Pancreas (tissue), 10 donors: ENCODE results near the gene ANKS1A. TPM values are rescaled to one million over a fixed set of nuclear protein-coding genes. Genes with fewer than 3 reads are reported as not detected.
A peak's percentile ranks its signal among the peaks of the same experiment; 100 is the strongest.

Experiments used
- ATAC-seq, 4 donors: fragments of 200-7000 bp; cut with Tn5 transposase; one replicate each; pipeline versions ENCODE4 v1.8.0 to v1.9.1; 2020; ENCODE audit warnings: mild to moderate bottlenecking in 4 of 4, moderate library complexity in 4 of 4
- DNase-seq, 6 donors: peaks; one replicate each; pipeline ENCODE4 v3.0.0-alpha.2; 2020
- FAIRE-seq: peaks from 2 replicates; lab custom pipeline; 2012; peaks lifted over from hg19 to GRCh38; lab: Jason Lieb, UNC
- H3K27ac ChIP-seq, 4 donors: fragments of 200-600 bp; sonication (generic); 1 replicate in 3 of 4; 2 replicates in 1 of 4; pipeline versions ENCODE4 v1.5.0 to v1.8.0; 2020
- H3K27me3 ChIP-seq, 4 donors: fragments of 200-600 bp; one replicate each; pipeline ENCODE4 v1.8.0; 2021
- H3K36me3 ChIP-seq, 3 donors: fragments of 200-600 bp; sonication (generic) in 1 of 3; one replicate each; pipeline versions ENCODE4 v1.5.0 to v1.8.0; 2020 to 2021
- H3K4me1 ChIP-seq, 3 donors: fragments of 200-600 bp; one replicate each; pipeline ENCODE4 v1.8.0; 2021
- H3K4me3 ChIP-seq, 4 donors: fragments of 200-600 bp; sonication (generic) in 2 of 4; one replicate each; pipeline versions ENCODE4 v1.5.0 to v1.8.0; 2020 to 2021
- H3K9me3 ChIP-seq, 4 donors: fragments of 200-600 bp; one replicate each; pipeline ENCODE4 v1.8.0; 2021
- WGBS, 2 donors: extraction: QIAGEN DNeasy Blood & Tissue Kit; methylation state at CpG; one replicate each; pipeline ENCODE4 v1.1.7; 2013; 5-methylcytosine and 5-hydroxymethylcytosine counted together
- intact Hi-C, 3 donors: fragments of 100-400 bp; cut with DNase I; formaldehyde crosslinking; loops; one replicate each; pipeline versions ENCODE4 v1.11.1 to v1.14.2; 2022
- polyA plus RNA-seq, 2 donors: library from polyadenylated mRNA; stranded (reverse); fragments of 200-250 nt; gene quantifications; one replicate each; pipeline ENCODE4 v1.2.3, GENCODE V29; 2013
- total RNA-seq, 6 donors: library from RNA; stranded (reverse); fragmentation: NEBNext Ultra II Directional in 4 of 6; extraction: Animal tissue kit (Norgen Biotek cat#: 25700) in 4 of 6; gene quantifications; one replicate each; pipeline versions ENCODE4 v1.2.1 to v1.2.4, GENCODE V29; 2021 to 2023
- TF ChIP-seq, protein P1 (sequence below), 4 donors: fragments of 200-600 bp; sonication (generic) in 3 of 4; IDR thresholded peaks; one replicate each; pipeline versions ENCODE4 v1.5.0 to v1.8.0; 2021; ENCODE audit warnings: antibody characterized with exemption in 4 of 4
- donor health status: healthy with polysubstance abuse.
- donor health status: DM: no; HTN: no; CAD: no; lungs with moderate emphysema.
- donor health status: DM: no; HTN: no; CAD: no.
- donor health status: control.
- donor health status: control.
- donor health status: Bipolar disorder and iron deficiency.
- donor health status: DM: yes; HTN: yes; CAD: no.
- donor health status: DM: no; HTN: no; CAD: no.
- donor health status: DM: no; HTN: no; CAD: no.
- donor health status: DM: yes; HTN: yes; CAD: no.

The ANKS1A gene
- total and polyA plus RNA-seq, 8 donors, result 6.1 to 16.7 (median 8.0) TPM

DNA sequence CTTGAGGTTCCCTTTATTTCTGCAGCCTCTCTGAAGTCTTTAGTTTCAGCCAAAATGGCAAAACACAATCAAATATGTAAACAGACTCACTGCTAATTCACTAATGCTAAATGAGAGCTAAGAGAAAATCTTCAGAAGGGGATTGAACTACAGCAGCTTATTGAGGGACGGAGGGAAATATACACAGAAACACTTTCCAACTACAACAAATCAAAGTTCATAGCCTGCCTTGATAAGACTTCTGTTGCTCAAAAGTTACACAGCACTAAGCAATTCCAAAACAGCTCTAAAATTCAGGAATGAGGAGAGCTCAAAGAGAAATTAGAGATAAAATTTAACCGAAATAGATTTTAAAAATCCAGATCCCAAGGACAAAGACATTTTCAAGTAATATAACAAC lies 250.4 kb downstream of the ANKS1A start:
- peaks cover 0 to 5% (median 0%) of the 10 kb centered on the region in 4 donors for H3K27me3 ChIP-seq
- WGBS, 2 donors, result 18 to 24% methylated on average over 2 of the region's 2 CpGs
- H3K27ac ChIP-seq, result no peak overlapping the region
- no peaks in the 10 kb centered on the region for H3K4me1 ChIP-seq
- no peaks in the 10 kb centered on the region for H3K9me3 ChIP-seq
- ATAC-seq (peak in 3 of 4 donors; percentile 29 to 44 (median 40)), DNase-seq (no peak), FAIRE-seq (no peak)
- no peak overlapping the region for H3K4me3 ChIP-seq
- H3K36me3 ChIP-seq, result no peaks in the 10 kb centered on the region
- intact Hi-C loops, result loop anchor here in 1 of 3 donors (5.0 kb wide), 1 partner anchor 152 kb away; no protein-coding TSS in a partner anchor
- TF ChIP-seq, protein P1, sequence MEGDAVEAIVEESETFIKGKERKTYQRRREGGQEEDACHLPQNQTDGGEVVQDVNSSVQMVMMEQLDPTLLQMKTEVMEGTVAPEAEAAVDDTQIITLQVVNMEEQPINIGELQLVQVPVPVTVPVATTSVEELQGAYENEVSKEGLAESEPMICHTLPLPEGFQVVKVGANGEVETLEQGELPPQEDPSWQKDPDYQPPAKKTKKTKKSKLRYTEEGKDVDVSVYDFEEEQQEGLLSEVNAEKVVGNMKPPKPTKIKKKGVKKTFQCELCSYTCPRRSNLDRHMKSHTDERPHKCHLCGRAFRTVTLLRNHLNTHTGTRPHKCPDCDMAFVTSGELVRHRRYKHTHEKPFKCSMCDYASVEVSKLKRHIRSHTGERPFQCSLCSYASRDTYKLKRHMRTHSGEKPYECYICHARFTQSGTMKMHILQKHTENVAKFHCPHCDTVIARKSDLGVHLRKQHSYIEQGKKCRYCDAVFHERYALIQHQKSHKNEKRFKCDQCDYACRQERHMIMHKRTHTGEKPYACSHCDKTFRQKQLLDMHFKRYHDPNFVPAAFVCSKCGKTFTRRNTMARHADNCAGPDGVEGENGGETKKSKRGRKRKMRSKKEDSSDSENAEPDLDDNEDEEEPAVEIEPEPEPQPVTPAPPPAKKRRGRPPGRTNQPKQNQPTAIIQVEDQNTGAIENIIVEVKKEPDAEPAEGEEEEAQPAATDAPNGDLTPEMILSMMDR (IDR thresholded peaks at IDR 0.05), result no peak

DNA sequence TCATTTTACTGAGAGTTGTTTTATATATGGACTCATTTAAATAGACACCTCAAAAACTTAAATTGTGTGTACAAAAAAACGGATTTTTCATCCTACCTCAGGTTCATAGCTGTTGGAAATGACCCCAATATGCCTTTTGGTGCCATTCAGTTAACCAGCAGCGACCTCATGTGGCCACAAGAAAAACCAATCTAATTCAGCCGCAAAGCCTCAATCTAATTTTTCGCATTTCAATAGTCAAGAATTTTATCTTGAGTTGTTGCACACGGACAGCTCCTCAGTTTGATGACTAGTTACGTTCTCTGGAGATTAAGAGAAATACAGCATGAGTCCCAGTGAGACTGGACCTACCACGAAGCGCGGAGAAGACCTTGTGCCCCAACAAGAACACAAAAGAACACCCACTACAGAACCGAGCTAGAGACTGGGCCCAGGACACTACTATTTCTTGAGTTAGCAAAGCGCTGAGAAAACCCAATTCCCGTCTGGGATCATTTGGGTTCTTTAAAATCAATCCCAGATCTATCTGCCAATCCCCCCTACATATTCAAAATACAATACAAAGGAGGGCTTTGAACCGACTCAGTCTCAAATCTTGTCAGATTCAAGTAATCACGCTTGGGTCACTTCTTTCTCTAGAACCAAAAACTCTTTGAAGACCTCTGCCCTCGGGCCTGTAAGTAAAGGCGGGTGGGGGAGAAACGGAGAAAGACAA lies 251.0 kb downstream of the ANKS1A start:
- peak; percentile 56 to 87 (median 82) for ATAC-seq
- Histone ChIP-seq H3K27me3 (peaks cover 0 to 5% (median 0%) of the 10 kb centered on the region in 4 donors), H3K36me3 (no peaks in the 10 kb centered on the region), H3K27ac (no peak overlapping the region), H3K4me3 (no peak overlapping the region), H3K4me1 (no peaks in the 10 kb centered on the region), H3K9me3 (no peaks in the 10 kb centered on the region)
- WGBS, 2 donors, result 27 to 28% methylated on average over 17 of the region's 17 CpGs
- TF ChIP-seq, protein P1 (IDR thresholded peaks at IDR 0.05), result peak; percentile 16 to 61 (median 44)
- intact Hi-C loops, result loop anchor here in 2 of 3 donors (5.0 to 10.0 kb wide), 2 partner anchors 65 to 153 kb away; no protein-coding TSS in a partner anchor
- DNase-seq, result peak in 2 of 6 donors; percentile 16 to 51
- FAIRE-seq, result peak; percentile 94

DNA sequence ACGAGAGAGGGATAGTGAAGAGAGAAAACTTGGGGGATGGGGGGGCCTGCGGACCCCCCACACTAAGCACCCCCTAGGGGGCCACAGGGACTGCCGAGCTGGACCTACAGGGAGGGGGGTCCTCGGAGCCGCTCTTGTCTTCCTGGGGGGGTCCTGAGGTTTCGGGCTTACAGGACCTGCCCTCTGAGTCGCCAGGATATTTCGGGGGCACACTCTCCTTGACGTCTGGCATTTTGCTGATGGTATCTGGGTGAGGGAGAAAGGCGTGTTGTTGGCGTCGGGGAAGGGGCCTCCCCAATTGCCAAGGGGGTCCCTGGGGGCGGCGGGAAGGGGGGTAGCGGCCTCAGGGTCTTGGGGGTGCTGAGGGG lies 251.6 kb downstream of the ANKS1A start:
- 43 to 50% methylated on average over 15 of the region's 15 CpGs for WGBS, 2 donors
- Histone ChIP-seq H3K27me3 (peaks cover 0 to 5% (median 0%) of the 10 kb centered on the region in 4 donors), H3K27ac (no peak overlapping the region), H3K4me1 (no peaks in the 10 kb centered on the region), H3K4me3 (peak overlapping the region in 1 of 4 donors; percentile 28), H3K9me3 (no peaks in the 10 kb centered on the region), H3K36me3 (no peaks in the 10 kb centered on the region)
- TF ChIP-seq, protein P1 (IDR thresholded peaks at IDR 0.05), result no peak
- no peak for FAIRE-seq
- ATAC-seq, result no peak
- no peak for DNase-seq
- intact Hi-C loops, result loop anchor here in 1 of 3 donors (5.0 to 10.0 kb wide), 2 partner anchors 64 to 153 kb away; no protein-coding TSS in a partner anchor

Other genes starting within 250 kb of the ANKS1A start
- gene ILRUN, start 192.5 kb upstream of the ANKS1A start, total RNA-seq, result 10 to 100 TPM; 18.7 to 32.9 (median 25.2) TPM
- 10 to 100 TPM; 14.6 to 16.7 TPM for gene ILRUN, start 192.5 kb upstream of the ANKS1A start, polyA plus RNA-seq
- 10 to 100 TPM; 18.6 to 39.7 (median 28.7) TPM for gene SNRPC, start 131.8 kb upstream of the ANKS1A start, total RNA-seq
- 10 to 100 TPM; 49.0 to 73.3 TPM for gene SNRPC, start 131.8 kb upstream of the ANKS1A start, polyA plus RNA-seq
- gene BLTP3A, start 97.2 kb upstream of the ANKS1A start, total RNA-seq, result 10 to 100 TPM in 2 of 6 donors, 1 to 10 TPM in 4; 7.4 to 14.4 (median 9.6) TPM
- 1 to 10 TPM; 2.5 to 2.9 TPM for gene BLTP3A, start 97.2 kb upstream of the ANKS1A start, polyA plus RNA-seq
- gene TAF11, start 1.2 kb upstream of the ANKS1A start, total RNA-seq, result 10 to 100 TPM in 3 of 6 donors, 1 to 10 TPM in 3; 8.7 to 11.7 (median 10.1) TPM
- gene TAF11, start 1.2 kb upstream of the ANKS1A start, polyA plus RNA-seq, result 10 to 100 TPM; 20.0 to 30.0 TPM